D721Med (cell line): ENCODE data around the gene LRP8.

ENCODE experiments used
- DNase-seq: peaks from one replicate; pipeline ENCODE4 v3.0.0; 2011; ENCODE audit warnings: low spot score; ENCODE audit not compliant: insufficient read length
- FAIRE-seq: peaks from 2 replicates; lab custom pipeline; 2011; peaks lifted over from hg19 to GRCh38; lab: Jason Lieb, UNC
- CTCF ChIP-seq: IDR thresholded peaks from 2 replicates; pipeline ENCODE4 v1.5.1; 2012; ENCODE audit warnings: mild to moderate bottlenecking, control low read depth; ENCODE audit not compliant: insufficient read depth; ENCODE audit errors: missing control alignments

LRP8 gene

GRCh38 chr1:53349968-53350852 lies 22.3 kb upstream of the LRP8 start:
- DNase-seq, result no peak
- no peak for FAIRE-seq

GRCh38 chr1:53349369-53349835 lies 21.5 kb upstream of the LRP8 start:
- DNase-seq (no peak), FAIRE-seq (no peak)
- TF ChIP-seq CTCF, result no peak

More at GRCh38 chr1:53349968-53350852, 22.3 kb upstream of the LRP8 start:
- TF ChIP-seq CTCF, result no peak

- DNase-seq, result no peak
- TF ChIP-seq CTCF, result no peak
Measured at GRCh38 chr1:53348486-53349368, 20.9 kb upstream of the LRP8 start.

GRCh38 chr1:53346814-53347176 lies 18.9 kb upstream of the LRP8 start:
- FAIRE-seq (no peak), DNase-seq (no peak)
- no peak for TF ChIP-seq CTCF

More at GRCh38 chr1:53348486-53349368, 20.9 kb upstream of the LRP8 start:
- no peak for FAIRE-seq

- FAIRE-seq (no peak), DNase-seq (no peak)
- TF ChIP-seq CTCF, result no peak
Measured at GRCh38 chr1:53345996-53346813, 18.3 kb upstream of the LRP8 start.

- TF ChIP-seq CTCF, result no peak
- DNase-seq (no peak), FAIRE-seq (no peak)
Measured at GRCh38 chr1:53344921-53345838, 17.3 kb upstream of the LRP8 start.
